GM12892 (cell line): Measurements from ENCODE around the gene HRH4.

Source experiments
- POLR2A ChIP-seq: IDR thresholded peaks from 2 replicates; pipeline ENCODE4 v1.6.1; 2011; ENCODE audit warnings: low read depth, low read length, control low read depth
- POLR2AphosphoS5 ChIP-seq: IDR thresholded peaks from 2 replicates; pipeline ENCODE4 v1.6.1; 2011; ENCODE audit warnings: low read depth, low read length, control low read depth
- TAF1 ChIP-seq: IDR thresholded peaks from 2 replicates; pipeline ENCODE4 v1.6.1; 2011; ENCODE audit warnings: low read depth, mild to moderate bottlenecking, control low read depth, low read length, borderline replicate concordance

GRCh38 chr18:24428709-24429108 lies 31.7 kb upstream of the HRH4 start:
- no peak for TF ChIP-seq POLR2A
- no peak for TF ChIP-seq TAF1
- no peak for TF ChIP-seq POLR2AphosphoS5
